ENCODE results near the gene ATG10.

- no peak for TF ChIP-seq CTCF (IDR thresholded peaks at IDR 0.05)
- TF ChIP-seq EP300 (IDR thresholded peaks at IDR 0.05): no peak
Measured at GRCh38 chr5:82297711-82298110, 325.9 kb downstream of the ATG10 start.

Measured in suprapubic skin (tissue), 3 donors.